HG03066 (cell line): Measurements from ENCODE around the gene PLCH1.

Experiments
- ATAC-seq: cut with Tn5 transposase; IDR thresholded peaks from one replicate; pipeline ENCODE4 v1.9.1; 2021; ENCODE audit warnings: low read depth; ENCODE audit not compliant: unreplicated experiment

PLCH1 gene

GRCh38 chr3:155367506-155367905 is 377.4 kb downstream of the PLCH1 start:
- no peak for ATAC-seq

GRCh38 chr3:155365178-155365783 is 379.6 kb downstream of the PLCH1 start:
- no peak for ATAC-seq

- no peak for ATAC-seq
Observed at GRCh38 chr3:155364492-155364891, 380.4 kb downstream of the PLCH1 start.

GRCh38 chr3:155363690-155364070 is 381.2 kb downstream of the PLCH1 start:
- no peak for ATAC-seq

GRCh38 chr3:155362808-155363689 is 381.8 kb downstream of the PLCH1 start:
- no peak for ATAC-seq

GRCh38 chr3:155360281-155360680 is 384.6 kb downstream of the PLCH1 start:
- ATAC-seq = no peak

- ATAC-seq = no peak
Observed at GRCh38 chr3:155356594-155357370, 388.1 kb downstream of the PLCH1 start.

GRCh38 chr3:155354658-155355057 is 390.2 kb downstream of the PLCH1 start:
- no peak for ATAC-seq

- ATAC-seq = no peak
Observed at GRCh38 chr3:155352900-155353490, 391.9 kb downstream of the PLCH1 start.

GRCh38 chr3:155350571-155350970 is 394.3 kb downstream of the PLCH1 start:
- no peak for ATAC-seq

- ATAC-seq = no peak
Observed at GRCh38 chr3:155347901-155348300, 397.0 kb downstream of the PLCH1 start.

- no peak for ATAC-seq
Observed at GRCh38 chr3:155342344-155342743, 402.5 kb downstream of the PLCH1 start.

GRCh38 chr3:155339052-155339451 is 405.8 kb downstream of the PLCH1 start:
- ATAC-seq = no peak

GRCh38 chr3:155335724-155336354 is 409.0 kb downstream of the PLCH1 start:
- ATAC-seq = no peak

- peak; percentile 83 for ATAC-seq
Observed at GRCh38 chr3:155334914-155335723, 409.8 kb downstream of the PLCH1 start.

- ATAC-seq = no peak
Observed at GRCh38 chr3:155334215-155334913, 410.5 kb downstream of the PLCH1 start.

- ATAC-seq = no peak
Observed at GRCh38 chr3:155332716-155333115, 412.2 kb downstream of the PLCH1 start.

GRCh38 chr3:155331078-155331477 is 413.8 kb downstream of the PLCH1 start:
- no peak for ATAC-seq

- ATAC-seq = no peak
Observed at GRCh38 chr3:155330370-155330769, 414.5 kb downstream of the PLCH1 start.
